ENCODE data around the gene DDX10.

Gene DDX10

DNA sequence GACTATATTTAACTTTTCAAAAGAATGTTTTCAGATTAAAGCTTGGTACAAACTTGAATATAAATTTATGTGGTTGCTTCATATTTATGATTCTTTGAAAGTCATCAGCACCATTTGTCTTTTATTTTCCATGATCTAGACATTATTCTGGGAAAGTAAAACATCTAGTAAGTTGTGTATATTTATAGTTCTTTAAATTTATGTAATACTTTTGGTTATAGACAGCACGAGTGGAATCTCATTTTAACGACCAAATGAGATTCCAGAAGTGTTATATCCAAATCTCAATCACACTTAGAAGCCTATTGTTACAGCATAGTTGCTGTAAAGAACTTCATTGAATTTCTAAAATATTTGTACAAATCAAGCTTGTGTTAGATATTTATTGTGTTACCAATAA, 212.3 kb downstream of the DDX10 start:
- DNase-seq = no peak

DNA sequence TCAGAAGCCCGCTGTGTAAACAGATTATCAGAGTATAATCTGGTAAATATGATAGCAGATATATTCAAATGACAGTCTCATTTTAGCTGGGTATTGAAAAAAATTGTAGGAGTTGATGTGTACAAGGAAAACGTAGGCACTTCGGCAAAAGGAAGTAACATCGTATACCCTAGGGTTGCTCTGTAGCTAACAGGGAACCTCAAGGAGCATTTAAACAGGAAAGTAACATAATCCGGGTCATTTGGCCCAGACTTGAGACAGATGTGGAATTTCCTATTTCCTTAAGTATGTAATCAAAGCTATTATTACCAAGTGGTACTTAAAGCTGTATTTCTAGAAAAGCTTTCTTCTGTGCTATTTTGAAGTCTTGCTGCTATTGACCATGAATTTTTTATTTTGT, 215.6 kb downstream of the DDX10 start:
- no peak for DNase-seq

DNA sequence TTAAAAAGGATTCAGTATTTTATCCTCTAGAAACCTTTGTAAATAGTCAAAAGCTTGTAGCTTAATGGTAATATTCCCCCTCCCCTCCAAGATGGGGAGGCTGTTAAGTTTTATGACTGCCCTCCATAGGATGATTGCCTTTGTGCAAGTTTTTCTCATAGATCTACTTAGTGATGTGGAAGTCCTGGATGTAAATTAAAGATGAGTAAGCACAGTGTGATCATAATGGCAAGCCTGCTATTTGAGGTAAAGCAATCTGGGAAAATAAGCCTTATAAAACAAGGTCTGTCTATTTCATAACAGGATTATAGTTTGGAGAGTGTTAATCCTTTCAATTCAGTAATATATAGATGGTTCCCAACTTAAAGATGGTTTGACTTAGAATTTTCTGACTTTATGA, 216.3 kb downstream of the DDX10 start:
- DNase-seq = no peak

DNA sequence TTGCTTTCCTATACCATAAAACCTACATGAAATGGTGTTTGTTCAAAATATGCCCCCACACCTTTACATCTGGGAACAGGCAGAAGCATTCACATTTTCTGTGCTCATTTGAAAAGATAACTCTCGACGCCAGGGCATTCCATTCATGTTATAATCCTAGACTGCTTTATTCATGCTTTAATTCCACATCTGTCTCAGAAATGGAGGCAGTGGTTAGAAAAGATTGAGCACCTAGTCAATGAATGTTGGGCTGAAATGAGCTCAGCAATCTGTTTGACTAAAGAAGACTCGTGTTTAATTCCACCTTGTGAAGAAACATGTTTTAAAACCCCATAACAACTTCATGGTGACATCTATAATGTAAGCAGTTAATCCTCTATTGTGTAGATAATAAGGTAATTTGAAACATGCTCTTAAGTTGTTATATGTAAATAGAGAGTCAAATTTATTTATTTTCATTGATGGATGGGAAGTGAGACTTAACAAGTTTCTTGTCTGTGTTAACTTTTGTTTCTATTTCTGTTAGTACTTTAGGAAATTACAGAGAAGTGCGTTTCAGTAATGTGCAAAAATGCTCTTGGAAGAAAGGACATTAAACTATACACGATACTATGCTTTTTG, 217.5 kb downstream of the DDX10 start:
- DNase-seq = no peak

DNA sequence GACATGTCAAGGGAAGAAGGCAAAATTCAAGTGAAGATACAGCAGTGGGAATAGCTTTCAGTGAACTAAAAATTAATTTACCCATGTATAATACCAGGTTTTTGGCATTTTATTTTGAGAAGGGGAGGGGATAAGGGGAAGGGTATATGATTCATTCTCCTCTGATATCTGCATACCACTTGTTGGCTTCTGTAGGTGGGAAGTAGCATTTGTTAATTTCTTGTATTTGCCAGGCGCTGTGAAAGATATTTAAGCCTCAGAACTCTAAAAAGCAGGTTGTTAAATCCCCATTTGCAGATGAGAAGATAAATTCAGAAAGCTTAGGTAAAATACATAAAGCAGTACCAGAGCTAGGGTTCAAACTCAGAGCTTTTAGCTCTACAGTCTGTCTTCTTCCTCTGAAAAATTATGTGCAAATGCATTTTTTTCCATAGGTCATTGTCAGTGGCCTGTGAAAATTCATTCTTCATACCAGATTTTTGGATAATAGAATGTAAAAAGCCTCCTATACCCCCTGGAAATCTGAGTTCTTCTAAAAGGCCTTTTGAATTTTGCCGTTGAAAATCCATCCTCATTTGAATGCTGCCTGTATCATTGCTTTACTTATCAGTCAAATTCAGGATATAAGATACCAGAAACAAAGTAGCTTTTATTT, 221.3 kb downstream of the DDX10 start:
- no peak for DNase-seq

DNA sequence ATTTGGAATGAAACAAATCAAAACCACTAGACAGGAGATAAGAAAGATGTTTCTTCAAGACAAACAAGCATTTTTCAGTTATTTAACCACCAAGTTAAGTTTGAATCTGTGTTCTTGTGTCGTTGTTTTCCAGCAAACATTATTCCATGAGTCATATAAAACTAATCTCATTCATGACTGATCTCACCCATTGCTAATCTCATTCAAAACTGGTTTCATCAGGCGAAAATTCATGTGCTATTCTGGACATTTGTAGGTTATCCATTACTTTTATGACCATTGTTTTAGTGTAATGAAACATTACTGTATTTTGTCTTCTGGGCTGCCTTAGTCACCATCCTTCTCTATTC, 221.8 kb downstream of the DDX10 start:
- DNase-seq = no peak

DNA sequence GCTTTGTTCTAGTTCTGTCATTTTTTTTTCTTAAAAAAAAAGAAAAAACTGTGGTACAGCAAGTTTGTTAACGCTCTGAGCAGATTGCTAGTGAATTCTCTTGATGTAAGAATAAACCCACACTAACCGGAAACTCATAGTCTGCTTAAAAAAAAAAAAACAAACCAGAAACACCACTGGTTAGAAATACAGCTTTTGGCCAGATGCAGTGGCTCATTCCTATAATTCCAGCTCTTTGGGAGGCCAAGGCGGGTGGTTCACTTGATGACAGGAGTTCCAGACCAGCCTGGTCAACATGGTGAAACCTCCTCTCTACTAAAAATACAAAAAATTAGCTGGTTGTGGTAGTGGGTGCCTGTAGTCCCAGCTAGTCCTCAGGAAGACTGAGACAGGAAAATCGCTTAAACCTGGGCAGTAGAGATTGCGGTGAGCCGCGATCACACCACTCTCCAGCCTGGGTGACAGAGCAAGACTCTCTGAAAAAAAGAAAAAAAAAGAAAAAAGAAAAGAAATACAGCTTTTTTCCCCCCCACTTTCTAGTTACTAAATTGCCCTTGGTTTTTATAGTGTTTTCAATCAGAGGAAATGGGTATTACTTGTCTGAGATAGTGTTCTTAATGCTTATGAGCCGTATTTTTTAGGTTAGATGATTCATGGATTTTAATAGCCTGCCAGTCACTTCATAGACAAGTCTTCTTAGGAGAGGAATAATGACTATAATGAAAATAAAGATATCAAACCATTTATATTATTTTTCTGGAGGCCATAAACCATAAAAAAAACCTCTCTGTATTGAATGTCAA, 222.8 kb downstream of the DDX10 start:
- no peak for DNase-seq

DNA sequence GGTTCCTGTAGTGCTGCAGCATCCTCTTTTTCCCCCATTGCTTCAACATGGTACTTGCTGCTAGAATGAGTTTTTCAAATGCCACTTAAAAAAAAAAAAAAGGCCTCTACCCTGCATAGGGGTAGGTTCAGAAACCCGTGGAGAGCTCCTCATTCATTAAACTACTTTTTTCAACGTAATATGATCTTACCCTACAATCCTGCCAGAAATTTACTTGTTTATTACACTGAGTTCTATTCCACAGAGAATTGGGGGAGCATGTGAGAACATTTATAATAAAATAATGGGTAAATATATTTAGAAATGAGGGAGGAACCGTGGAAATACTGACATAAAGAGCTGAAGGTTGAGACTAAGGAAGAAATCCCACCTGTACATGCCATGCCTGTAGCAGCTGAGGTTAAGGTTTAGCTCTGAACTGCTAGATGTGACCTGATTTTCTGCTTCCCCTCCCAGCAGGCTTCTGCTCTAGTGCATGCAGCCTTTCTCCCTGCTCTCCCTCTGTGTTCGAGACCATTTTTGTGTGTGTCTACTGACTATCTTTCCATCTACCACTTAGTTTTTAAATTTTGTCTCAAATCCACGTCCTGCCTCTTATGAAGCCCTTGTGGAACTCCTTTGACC, 225.7 kb downstream of the DDX10 start:
- no peak for DNase-seq

DNA sequence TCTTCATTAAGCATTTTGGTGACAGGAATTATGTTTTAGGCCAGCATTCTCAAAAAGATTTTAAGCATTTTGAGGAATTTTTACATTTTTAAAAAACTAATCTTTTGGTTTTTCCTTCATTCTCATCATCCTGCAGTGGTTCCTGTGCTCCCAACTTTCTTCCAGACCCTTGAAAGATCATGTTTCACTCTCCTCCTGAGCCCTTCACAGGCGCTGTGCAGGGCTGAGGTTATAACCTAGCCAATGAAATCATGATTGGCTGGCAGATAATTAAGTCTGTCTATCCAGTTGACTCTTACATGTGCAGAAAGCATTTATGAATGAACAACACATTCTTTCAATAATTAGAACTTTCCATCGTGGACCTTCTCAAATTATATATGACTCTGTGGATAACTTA, 226.3 kb downstream of the DDX10 start:
- DNase-seq = no peak

DNA sequence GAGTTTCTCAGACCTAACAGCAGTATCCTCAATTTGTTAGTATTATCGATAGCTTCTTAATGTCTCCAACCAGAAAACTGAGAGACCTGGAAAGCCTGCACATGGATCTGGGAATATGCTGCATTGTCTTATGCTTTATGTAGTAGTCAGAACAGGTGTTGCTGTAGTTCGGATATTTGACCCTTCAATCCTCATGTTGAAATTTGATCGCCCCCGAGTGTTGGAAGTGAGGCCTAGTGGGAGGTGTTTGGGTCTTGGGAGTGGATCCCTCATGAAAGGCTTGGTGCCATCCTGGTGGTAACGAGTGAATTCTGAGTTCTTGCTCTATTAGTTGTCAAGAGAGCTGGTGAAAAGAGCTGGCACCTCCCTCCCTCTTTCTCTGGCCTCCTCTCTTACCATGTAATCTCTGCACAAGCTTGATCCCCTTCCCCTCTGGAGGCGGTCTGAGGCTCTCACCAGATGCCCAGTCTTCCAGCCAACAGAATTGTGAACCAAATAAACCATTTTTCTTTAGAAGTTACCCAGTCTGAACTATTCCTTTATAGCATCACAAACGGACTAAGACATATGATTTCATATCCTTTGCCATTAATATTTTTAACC, 227.1 kb downstream of the DDX10 start:
- DNase-seq = no peak

DNA sequence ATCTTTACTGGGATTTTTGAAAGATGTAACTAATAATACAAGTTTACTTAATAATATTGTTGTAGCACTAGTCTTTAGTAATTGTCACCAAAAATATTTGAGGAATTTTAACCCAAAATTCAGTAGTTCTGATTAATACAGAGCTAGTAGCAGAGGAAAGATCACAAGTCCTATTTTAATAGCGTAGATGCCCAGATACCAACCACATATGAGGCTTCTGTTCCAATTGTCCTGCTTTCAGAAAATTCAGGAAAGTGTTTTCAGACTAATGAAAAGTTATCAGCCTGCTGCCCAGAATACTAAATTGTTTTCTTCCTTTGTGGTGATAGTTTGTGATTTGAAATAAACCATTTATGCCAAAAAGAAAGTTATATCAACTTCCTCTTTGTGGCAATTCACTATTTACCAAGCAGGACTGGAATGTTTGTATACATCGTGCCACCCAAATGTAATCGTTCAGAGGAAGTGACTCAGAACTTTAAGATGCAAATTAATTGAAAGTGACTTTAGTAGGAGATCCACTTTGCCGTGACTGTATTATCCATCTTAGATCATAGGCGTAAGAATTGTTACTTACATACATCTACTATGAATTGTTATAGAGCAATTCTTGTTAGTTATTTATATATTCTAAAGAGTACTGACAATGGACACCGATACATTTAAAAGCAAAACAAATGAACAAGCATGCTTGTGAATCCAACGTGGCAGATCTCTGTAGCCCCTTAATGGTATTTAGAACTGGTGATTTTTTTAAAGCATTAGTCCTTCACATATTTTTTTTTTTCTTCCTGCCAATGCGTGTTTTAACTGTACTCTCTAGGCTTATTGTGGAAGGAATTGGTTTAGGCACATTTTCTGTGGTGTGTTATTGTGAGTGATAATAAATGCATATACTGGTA, 231.0 kb downstream of the DDX10 start:
- no peak for DNase-seq

DNA sequence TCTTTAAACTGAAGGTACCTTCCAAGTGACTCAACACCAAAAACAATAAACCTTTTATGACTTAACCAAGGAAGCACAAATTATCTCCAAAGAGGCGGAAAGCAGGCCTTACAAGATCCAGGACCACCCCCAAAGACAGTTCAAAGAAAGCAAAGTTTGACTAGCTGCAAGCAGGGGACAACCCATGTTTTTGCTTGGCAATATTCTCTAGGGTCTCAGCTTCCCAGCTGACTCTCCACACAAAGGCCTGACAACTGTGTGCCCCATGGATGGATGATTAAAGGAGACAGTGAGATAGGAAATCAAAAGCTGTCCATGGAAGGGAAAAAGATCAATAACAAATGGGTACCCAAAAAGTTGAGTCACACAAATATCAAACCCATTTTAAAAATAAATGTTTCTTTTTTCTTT, 232.2 kb downstream of the DDX10 start:
- no peak for DNase-seq

DNA sequence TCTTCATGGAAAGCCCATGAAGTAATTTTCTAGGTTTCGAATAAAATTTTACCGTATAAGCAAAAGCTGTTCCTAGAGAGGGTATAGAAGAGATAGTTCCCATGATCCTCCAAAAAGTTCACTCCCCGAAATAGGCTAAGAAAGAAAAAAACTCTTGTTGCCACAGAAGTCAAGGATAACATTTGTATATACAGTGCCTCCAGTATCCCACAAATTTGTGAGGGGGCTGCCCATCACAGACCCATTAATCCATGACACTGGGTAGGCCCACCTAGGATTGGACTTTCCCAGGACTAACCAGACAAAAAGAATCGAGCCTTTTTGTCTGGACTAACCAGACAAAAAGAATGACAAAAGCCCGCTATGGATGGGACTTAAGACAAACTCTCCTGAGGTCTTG, 233.0 kb downstream of the DDX10 start:
- no peak for DNase-seq

DNA sequence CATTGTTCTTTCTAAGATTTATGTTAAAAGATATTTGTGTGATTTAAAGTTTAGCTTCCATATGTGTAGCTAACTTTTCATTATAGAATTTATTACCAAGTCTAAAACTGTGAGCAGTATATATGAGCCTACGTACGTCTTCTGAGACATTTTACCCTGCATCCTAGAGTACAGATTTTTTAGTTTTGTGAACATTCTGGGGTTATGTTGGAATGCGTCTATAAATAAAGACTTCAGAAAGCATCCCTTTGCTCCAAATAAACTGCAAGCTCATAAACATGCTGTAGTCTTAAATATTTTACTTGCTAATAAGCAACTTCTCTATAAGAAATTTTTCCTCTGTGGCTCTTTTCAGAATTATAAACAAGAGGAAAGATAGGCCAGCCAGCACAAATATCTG, 236.5 kb downstream of the DDX10 start:
- no peak for DNase-seq

DNA sequence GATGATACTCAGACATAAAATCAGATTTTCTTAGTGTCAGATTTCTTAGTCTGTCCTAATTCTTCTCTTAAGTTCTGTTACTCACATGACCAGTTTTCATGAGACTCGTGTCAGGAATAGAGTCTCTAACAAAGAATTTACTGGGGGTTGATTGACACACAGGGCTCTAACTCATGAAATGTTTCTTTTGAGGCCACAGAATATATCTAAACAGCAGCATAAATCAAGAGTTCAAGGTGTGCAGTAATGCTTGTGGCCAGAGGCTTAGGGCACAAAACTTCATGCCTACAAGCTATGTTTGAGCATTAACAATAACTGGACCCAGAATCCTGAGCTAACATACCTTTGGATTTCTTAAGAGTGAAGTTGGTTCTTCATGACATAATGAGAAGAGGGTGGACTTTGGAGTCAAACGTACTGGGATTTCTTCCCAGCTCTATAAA, 237.2 kb downstream of the DDX10 start:
- no peak for DNase-seq

DNA sequence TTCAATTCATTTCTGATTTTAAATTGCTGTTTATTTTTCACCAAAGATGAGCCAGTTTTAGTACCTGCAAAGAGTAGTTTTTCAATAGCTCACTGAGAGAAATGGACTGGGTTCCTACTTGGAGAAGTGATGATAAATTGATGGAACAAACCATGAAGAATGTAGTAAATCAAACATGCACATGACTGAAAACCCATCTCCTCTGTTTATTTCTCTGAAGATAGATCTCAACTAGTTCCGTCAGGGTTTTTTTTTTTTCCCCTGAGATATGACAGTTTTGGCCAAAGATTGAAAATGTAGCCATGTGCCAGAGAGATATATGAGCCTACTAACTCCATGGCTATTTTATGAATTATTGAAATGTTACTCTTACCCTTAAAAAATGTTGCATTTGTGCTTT, 239.6 kb downstream of the DDX10 start:
- DNase-seq = no peak

DNA sequence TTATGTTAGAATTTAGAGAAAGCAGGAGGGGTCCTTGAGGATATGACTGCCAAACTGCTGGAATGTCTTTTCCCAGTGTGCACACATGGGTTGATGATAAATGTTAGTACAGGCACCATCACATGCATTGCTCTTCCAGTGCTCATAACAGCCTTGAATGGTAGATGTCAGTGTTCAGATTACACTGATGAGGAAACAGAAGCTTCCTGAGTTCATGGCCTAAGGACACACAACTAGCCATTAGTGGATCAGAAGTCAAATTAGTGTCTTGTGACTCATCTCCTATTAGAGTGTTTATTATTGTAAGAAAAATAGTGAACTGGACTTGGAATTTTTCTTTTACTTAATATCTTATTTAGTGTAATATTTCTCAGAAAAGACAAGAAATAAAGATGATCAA, 241.5 kb downstream of the DDX10 start:
- DNase-seq = no peak

DNA sequence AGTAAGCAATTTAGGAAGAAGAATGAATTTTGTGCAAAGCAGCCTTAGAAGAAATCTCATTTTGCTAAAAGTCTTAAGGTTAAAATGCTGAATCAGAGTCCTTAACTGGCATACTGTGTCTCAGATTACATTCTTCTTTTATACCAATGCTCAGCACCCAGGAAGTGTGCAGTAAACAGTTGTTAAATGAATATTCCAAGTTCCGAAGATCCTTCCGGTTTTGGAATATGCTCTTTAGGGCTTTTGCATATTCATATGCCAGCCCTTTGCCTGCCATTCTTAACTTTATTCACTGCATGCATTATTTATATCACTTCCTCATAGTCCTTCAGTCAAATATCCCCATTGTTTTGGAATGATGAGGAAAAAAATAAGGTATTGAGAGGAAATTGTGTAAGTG, 242.0 kb downstream of the DDX10 start:
- DNase-seq = no peak

DNA sequence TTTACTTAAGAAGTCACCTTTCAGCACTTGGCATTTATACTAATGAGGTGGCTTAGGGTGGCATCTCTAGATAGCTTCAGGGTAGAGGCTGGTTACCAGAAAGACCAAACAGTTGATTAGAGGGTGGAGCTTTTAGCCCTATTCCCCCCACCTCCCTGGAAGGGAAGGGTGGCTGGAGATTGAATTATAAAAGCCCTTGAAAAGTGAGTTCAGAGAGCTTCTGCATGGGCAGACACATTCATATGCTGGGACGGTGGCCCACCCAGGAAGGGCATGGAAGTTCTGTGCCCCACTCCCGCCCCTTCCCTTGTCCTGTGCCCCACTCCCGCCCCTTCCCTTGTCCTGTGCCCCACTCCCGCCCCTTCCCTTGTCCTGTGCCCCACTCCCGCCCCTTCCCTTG, 244.2 kb downstream of the DDX10 start:
- no peak for DNase-seq

DNA sequence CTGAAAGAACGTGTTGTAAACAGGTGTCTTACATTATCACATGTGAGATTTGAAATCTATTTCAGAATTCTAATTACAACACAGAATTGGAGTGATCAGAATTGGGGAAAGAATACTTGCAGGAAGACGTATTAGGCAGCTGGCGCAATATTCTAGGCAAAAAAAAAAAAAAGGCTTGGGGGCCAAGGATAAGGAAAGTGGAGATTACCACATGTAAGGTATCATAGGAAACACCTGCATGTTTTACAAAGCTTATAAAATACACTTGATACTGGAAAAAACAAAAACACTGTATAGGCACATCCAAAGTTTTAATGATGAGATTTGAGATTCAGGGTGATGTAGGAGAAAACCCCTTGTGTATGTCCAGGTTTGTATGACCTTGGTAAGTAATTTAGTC, 245.1 kb downstream of the DDX10 start:
- DNase-seq = no peak

DNA sequence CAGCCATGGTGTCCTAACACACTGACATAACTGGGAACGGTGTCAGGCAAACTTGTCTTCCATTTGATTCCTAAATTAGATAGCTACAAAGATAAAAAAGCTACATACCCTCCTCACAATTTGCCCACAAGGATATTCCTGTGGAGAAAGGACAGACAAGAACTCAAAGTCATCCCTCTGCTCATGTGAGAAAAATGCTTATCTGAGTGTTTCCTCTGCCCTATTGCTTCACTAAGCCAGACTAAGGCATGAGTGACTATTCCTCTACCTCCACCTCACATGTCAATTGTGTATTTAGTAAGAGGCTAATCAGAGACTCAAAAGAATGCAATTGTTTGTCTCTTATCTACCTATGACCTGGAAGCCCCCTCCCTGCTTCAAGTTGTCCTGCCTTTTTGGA, 247.7 kb downstream of the DDX10 start:
- DNase-seq = no peak

DNA sequence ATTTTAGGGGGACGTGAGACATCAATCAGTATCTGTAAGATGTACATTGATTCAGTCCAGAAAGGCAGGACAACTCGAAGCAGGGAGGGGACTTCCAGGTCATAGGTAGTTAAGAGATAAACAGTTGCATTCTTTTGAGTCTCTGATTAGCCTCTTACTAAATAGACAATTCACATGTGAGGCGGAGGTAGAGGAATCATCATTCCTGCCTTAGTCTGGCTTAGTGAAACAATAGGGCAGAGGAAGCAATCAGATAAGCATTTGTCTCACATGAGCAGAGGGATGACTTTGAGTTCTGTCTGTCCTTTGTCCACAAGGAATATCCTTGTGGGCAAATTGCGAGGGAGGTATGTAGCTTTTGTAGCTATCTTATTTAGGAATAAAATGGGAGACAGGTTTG, 248.3 kb downstream of the DDX10 start:
- no peak for DNase-seq
